GM04504 (cell line): ENCODE measurements around the gene KAZN.

Source experiments
- DNase-seq: peaks from one replicate; pipeline ENCODE4 v3.0.0-alpha.2; 2012; ENCODE audit warnings: low read depth

KAZN gene

GRCh38 chr1:15145327-15145726 is 546.8 kb downstream of the KAZN start:
- no peak for DNase-seq

DNA sequence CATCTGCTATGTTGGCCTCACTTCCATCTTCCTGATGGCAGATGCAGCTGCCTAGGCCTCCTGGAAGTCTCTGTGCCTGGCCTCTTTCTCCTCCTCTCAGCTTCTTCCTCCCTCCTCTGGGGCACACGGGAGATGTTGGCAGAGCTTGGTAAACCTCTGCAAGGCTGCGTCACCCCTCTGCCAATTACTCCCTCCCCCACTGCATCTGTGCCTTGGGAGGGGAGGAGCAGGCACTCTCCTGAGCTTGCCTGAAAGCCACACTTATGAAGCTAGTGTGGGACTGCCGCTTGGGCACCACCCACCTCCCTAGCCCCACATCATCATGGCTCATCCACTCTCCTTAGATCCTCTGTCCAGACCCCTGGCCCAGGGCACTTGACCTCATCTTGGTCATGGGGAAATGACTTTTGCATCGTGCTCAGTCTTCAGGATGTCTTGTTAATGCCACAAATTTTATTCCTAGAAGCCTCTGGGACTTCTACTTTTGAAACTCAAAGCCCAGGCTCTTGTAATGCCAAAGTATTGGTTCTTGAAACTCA is 547.7 kb downstream of the KAZN start:
- DNase-seq, result no peak

DNA sequence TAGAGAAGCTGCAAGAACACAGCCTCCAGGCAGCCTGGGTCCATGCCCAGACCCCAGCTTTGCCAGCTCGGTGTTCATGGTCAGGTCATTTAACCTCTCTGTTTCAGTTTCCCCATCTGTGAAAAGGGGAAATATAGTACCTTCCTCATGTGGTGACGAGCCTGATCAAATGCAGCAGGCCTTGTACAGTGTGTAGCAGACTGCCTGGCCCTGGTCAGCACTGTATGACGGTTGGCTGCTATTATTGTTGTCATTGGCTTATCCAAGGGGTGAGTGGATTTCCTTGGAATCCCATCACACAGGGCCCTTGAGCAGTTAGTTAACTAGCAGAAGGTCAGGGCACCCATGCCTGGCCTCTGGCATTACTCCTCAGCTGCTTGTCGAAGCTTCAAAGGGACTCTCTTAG is 548.5 kb downstream of the KAZN start:
- no peak for DNase-seq

- DNase-seq, result no peak
Measured at GRCh38 chr1:15148004-15148403, 549.5 kb downstream of the KAZN start.

- no peak for DNase-seq
Measured at GRCh38 chr1:15148475-15148874, 550.0 kb downstream of the KAZN start.

DNA sequence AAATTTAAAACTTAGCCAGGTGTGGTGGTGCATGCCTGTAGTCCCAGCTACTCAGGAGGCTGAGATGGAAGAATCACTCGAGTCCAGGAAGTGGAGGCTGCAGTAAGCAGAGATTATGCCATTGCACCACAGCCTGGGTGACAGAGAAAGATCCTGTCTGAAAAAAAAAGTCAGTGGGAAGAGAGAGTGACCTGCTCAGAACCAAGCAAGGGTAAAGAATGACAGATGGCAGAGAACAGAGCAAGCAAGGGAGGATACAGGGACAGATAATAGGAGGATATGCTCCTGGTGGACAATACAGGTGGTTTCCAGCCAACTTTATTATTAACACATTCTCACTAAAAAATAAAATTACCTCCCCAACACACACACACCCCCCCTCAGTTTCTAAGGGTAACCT is 550.5 kb downstream of the KAZN start:
- no peak for DNase-seq

DNA sequence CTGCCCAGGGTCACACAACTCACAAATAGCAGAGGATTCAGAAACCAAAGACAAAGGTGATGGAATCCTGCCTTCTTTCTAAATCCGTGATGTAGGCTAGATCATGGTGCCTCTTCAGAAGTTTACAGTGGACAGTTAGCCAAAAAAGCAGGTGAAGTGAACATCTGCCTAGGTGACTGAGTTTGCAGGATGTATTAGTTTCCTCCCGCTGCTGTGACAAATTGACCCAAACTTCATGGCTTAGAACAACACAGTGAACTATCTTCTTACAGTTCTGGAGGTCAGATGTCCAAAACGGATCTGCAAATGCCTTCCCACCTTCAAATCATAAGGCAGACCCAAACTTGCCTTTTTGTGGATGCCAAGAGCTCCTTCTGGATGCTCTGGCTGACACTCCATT is 551.9 kb downstream of the KAZN start:
- no peak for DNase-seq

DNA sequence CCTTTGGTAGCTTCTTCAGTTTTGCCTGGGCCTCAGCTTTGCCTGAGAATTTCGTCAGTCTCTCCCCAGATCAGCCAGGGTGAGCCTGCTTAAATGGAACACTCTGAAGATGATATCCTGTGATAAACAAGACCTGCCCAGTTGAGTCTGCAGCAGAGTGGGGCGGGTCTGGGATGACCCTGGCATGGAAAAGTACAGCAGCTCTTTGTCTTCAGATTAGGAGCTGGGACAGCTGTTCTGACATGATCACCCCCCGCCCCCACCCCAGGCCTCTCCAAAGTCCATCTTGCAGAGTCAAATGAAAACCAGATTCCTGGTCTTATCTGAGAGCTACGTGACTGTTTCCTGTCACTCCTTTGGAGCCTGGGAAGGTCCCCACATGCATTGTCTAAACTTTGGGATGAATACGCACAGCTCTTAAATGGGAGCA is 552.9 kb downstream of the KAZN start:
- DNase-seq, result no peak

- no peak for DNase-seq
Measured at GRCh38 chr1:15151871-15152270, 553.4 kb downstream of the KAZN start.

- DNase-seq, result peak; percentile 70
Measured at GRCh38 chr1:15152318-15153183, 554.1 kb downstream of the KAZN start.

DNA sequence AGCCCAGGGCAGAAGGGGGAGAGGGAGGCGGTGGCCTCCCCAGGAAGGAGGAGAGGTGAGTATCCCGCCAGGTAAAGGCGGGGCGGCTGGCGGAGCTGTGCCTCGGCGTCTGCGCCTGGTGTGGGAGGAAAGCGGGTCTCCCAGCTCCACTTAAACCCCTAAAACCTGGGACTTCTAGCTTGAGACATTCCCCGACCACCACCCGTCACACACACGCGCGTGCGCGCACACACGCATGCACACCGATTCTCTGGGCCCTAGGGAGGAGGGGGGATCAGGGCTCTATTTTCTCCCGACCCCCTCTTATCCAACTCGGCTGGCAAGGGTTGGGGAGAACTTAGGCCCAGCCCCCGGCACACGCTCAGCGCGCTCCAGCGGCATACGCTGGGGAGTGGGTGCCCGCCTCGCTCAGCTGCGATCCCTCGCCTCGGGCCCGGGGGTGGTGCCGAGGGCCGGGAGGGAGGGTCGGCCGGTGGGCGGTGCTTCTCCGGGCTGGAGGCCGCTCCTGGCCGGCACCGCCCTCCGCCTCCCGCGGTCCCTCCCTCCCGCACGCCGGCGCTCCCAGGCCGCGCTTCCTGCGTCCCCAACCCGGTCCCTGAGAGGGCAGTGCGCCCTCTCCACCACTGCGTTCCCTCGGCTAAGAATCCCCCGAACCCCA is 554.8 kb downstream of the KAZN start, which contains the start of gene TMEM51:
Gene TMEM51 (plus strand): TSS at position 564 of the 658 bp plus-strand sequence. CDS start 61,341 bp downstream, outside the sequence.
- no peak for DNase-seq

DNA sequence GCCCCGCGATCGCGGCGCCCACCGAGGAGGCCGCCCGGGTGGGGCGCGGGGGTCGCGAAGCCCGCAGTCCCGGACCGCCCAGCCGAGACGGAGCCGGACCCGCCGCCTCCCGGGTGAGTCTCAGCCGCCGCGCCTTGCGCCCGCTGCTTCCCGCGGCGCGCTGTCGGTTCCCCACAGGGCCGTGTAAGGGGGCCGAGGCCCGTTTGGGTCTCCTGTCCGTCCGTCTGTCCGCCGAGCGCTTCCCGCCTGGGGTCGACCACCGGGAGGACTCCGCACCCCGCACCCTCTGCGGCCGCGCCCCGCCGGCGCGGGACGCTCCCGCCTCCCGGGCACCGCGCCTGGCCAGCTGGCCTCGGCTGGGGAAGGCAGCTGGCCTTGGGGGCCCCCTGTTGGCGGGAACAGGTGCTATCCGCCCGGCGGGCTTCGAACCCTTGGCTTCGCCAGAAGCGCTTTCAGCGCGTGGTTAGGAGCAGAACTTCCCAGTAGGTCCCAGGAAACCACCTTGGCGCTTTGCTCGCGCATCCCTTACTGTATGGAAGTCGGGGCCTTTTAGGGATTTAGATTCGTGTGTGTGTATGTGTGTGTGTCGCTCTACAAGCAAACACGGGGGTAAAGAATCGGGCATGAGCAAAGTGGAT is 555.5 kb downstream of the KAZN start:
- no peak for DNase-seq

GRCh38 chr1:15154480-15155036 is 556.1 kb downstream of the KAZN start:
- DNase-seq, result no peak

- no peak for DNase-seq
Measured at GRCh38 chr1:15155191-15155590, 556.7 kb downstream of the KAZN start.

DNA sequence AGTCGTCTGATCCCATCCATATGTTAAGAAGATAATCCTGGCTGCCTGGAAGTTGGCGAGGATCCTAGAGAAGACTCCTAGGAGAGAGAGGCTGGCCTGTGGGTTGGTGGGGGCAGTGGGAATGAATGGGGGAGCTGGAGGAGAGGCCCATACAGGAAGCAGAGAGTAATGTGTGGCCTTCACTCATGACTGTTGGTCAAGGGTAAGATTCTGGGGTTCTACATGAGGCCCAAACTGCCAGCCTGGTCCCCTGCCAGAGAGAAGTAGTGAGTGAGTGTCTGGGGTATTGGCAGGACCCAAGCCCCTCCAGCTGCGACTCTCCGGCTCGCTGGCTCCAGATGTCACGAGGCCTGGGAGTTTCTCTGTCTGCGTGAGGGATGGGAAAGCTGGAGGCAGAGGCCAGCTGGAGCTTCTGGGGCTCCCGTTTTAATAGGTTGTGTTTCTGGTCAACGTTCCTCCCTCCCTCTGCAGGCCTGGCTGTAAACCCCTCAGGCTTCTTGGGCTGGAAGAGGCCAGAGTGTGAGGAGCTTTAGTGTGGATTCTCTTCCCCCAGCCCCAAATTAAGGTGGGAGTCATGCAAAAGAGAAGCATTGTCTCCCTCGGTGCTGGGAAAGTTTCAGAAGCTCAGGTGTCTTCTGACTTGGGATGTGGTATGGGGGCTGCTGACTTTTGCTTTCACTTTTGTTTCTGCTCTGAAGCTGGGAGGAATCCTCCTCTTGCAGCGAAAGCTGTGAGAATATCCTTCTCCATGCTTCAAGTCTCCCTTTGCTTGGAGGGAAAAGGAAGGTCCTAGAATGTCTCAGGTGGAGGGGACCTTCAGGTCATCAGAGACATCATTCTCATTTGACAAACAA is 557.6 kb downstream of the KAZN start:
- DNase-seq, result no peak

DNA sequence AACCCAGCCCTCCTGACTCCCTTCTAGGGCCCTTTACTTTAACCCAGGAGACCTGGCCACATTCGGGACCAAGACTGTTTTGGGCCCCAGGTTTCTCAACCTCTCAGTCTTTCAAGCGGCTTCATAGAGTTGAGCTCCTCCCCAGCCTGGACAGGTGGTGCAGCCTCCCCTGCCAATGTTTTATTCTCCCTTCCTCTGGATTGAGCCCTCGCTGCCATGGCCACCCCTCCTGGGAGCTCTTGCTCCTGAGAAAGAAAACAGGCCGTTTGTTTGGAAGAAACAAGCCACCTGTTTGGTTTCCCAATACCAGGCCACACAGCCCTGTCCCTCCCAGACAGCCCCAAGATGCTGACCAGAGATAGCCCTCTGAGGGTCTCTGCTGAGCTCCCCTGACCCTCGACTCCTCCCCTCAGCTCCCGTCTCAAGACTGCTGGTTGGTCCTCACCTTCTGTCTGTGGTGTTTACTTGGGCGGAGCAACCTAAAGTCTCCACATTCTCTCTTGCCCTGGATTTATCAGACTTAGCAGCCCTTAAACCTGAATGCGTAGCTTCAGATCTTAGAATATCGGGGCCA is 558.4 kb downstream of the KAZN start:
- DNase-seq, result no peak

- no peak for DNase-seq
Measured at GRCh38 chr1:15157524-15158399, 559.3 kb downstream of the KAZN start.

DNA sequence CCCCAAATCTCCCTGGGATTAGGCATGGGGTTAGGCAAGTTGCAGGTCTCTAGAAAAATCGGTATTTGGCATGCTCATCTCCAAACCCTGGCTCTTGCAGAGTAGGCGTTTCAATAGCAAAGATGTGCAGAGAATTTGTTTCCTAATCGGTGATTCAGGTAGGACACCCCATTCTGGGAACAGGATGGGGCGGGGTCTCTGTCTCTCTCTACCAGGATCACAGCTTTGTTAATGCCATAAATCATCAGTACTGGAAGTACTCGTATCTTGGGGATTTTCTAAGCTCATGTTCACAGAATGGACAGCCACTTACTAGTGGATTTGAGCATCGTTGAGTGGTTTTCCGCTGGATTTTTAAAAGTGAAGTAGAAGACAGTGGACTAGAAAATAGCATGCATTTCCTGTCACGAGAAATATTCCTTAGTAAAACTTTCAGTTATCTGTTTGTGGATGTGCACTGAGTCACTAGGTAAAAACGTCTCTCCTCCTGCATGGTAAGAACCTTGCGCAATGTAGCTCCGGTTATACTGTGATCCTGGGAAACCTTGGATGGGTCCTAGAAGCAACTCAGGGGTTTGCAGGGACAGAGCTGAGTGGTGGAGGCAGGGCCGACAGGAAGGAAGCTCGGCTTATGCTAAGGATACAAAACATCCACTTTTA is 560.2 kb downstream of the KAZN start:
- DNase-seq, result peak; percentile 44

GRCh38 chr1:15159166-15159555 is 560.7 kb downstream of the KAZN start:
- no peak for DNase-seq
